Ovary (tissue), 3 donors: ENCODE results near the gene STEAP1B.
"Not testable (repeated sequence)": the region's sequence is repeated elsewhere in the genome, so short reads cannot be mapped to it uniquely, and the experiment has no call there.

Experiments
- POLR2A ChIP-seq: fragments of 450-650 bp; IDR thresholded peaks from one replicate; pipeline ENCODE4 v1.6.1; 2017; ENCODE audit warnings: antibody characterized with exemption, mild to moderate bottlenecking, moderate library complexity
- TF ChIP-seq, protein P1 (sequence below), 3 donors: fragments of 450-650 bp in 2 of 3; fragments of 200-600 bp in 1 of 3; IDR thresholded peaks; one replicate each; pipeline versions ENCODE4 v1.5.1 to v1.8.0; 2016 to 2022; ENCODE audit warnings: antibody characterized with exemption in 3 of 3, mild to moderate bottlenecking in 1 of 3
- donor health status: DM: no; HTN: no; CAD: no.

DNA sequence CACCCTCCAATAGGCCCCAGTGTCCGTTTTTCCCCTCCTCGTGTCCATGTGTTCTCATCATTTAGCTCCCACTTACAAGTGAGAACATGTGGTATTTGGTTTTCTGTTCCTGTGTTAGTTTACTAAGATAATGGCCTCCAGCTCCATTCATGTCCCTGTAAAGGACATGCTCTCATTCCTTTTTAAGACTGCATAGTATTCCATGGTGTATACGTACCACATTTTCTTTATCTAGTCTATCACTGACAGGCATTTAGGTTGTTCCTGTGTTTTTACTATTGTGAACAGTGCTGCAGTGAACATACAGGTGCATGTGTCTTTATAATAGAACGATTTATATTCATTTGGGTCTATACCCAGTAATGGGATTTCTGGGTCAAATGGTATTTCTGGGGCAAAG lies 63.4 kb downstream of the STEAP1B start:
- TF ChIP-seq, protein P1, sequence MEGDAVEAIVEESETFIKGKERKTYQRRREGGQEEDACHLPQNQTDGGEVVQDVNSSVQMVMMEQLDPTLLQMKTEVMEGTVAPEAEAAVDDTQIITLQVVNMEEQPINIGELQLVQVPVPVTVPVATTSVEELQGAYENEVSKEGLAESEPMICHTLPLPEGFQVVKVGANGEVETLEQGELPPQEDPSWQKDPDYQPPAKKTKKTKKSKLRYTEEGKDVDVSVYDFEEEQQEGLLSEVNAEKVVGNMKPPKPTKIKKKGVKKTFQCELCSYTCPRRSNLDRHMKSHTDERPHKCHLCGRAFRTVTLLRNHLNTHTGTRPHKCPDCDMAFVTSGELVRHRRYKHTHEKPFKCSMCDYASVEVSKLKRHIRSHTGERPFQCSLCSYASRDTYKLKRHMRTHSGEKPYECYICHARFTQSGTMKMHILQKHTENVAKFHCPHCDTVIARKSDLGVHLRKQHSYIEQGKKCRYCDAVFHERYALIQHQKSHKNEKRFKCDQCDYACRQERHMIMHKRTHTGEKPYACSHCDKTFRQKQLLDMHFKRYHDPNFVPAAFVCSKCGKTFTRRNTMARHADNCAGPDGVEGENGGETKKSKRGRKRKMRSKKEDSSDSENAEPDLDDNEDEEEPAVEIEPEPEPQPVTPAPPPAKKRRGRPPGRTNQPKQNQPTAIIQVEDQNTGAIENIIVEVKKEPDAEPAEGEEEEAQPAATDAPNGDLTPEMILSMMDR (IDR thresholded peaks at IDR 0.05): not testable (repeated sequence)
- not testable (repeated sequence) for TF ChIP-seq POLR2A
